ENCODE data around the gene RFX4.

DNA sequence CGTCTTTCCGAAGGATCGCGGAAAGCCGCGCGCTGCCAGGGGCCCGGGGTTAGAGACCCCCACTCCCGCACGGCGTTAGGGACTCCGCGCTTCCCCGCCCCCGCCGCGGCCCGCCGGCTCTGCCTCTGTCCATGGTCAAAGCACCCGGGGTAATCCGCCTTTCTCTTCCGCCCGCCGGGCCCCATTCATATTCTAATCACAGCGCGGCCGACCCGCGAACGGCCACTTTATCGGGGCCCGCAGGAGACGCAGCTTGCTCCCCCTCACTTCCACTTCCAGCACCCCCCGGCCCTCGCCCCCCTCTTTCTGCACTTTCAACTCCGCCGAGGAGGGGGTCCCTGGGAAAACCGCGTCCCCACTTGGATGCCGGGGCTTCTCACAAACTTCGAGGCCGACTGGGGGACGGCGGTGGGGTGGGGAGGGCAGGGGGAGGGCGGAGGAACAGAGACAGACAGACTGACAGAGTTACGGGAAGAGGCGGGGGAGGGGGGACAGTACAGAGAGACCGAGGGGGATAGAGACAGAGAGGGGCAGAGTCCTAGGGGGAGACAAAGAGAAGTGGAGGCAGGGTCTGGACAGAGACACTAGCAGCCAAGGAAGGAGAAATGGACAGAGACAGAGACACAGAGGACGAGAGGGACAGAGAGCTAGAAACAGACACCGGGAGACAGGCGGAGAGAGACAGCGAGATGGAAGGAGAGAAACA lies 1.1 kb upstream of the RFX4 start:
- no peak for TF ChIP-seq AFF4 (CRISPR knock-in tag; IDR thresholded peaks at IDR 0.05)
- TF ChIP-seq ZNF878 (CRISPR knock-in tag; IDR thresholded peaks at IDR 0.05) = no peak
- TF ChIP-seq, protein P1, sequence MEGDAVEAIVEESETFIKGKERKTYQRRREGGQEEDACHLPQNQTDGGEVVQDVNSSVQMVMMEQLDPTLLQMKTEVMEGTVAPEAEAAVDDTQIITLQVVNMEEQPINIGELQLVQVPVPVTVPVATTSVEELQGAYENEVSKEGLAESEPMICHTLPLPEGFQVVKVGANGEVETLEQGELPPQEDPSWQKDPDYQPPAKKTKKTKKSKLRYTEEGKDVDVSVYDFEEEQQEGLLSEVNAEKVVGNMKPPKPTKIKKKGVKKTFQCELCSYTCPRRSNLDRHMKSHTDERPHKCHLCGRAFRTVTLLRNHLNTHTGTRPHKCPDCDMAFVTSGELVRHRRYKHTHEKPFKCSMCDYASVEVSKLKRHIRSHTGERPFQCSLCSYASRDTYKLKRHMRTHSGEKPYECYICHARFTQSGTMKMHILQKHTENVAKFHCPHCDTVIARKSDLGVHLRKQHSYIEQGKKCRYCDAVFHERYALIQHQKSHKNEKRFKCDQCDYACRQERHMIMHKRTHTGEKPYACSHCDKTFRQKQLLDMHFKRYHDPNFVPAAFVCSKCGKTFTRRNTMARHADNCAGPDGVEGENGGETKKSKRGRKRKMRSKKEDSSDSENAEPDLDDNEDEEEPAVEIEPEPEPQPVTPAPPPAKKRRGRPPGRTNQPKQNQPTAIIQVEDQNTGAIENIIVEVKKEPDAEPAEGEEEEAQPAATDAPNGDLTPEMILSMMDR (CRISPR knock-in tag; IDR thresholded peaks at IDR 0.05) = no peak
- TF ChIP-seq, protein P2, sequence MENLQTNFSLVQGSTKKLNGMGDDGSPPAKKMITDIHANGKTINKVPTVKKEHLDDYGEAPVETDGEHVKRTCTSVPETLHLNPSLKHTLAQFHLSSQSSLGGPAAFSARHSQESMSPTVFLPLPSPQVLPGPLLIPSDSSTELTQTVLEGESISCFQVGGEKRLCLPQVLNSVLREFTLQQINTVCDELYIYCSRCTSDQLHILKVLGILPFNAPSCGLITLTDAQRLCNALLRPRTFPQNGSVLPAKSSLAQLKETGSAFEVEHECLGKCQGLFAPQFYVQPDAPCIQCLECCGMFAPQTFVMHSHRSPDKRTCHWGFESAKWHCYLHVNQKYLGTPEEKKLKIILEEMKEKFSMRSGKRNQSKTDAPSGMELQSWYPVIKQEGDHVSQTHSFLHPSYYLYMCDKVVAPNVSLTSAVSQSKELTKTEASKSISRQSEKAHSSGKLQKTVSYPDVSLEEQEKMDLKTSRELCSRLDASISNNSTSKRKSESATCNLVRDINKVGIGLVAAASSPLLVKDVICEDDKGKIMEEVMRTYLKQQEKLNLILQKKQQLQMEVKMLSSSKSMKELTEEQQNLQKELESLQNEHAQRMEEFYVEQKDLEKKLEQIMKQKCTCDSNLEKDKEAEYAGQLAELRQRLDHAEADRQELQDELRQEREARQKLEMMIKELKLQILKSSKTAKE (CRISPR knock-in tag; IDR thresholded peaks at IDR 0.05; ENCODE audit: borderline replicate concordance) = no peak
- no peak for TF ChIP-seq FOXM1 (CRISPR knock-in tag; IDR thresholded peaks at IDR 0.05)
- TF ChIP-seq ZFP1 (CRISPR knock-in tag; IDR thresholded peaks at IDR 0.05) = no peak
- TF ChIP-seq ZFP36L1 (CRISPR knock-in tag; IDR thresholded peaks at IDR 0.05) = no peak
